NCI-H2029 (cell line): ENCODE data around the gene ZNF185.
"Not testable (repeated sequence)": the region's sequence is repeated elsewhere in the genome, so short reads cannot be mapped to it uniquely, and the experiment has no call there.

Experiments used
- DNase-seq: peaks from one replicate; lab custom pipeline; 2025; lab: John Stamatoyannopoulos, UW

Gene ZNF185

GRCh38 chrX:152895724-152896420, 2.0 kb upstream of the ZNF185 start:
- no peak for DNase-seq

GRCh38 chrX:152896450-152896849, 1.4 kb upstream of the ZNF185 start:
- DNase-seq = no peak

GRCh38 chrX:152898442-152898841, 575 bp downstream of the ZNF185 start:
- DNase-seq = no peak

- DNase-seq = no peak
Measured at GRCh38 chrX:152899111-152899873, 1.4 kb downstream of the ZNF185 start.

GRCh38 chrX:152899874-152900719, 2.2 kb downstream of the ZNF185 start:
- DNase-seq = no peak

- no peak for DNase-seq
Measured at GRCh38 chrX:152900937-152901445, 3.1 kb downstream of the ZNF185 start.

- no peak for DNase-seq
Measured at GRCh38 chrX:152901816-152902501, 4.1 kb downstream of the ZNF185 start.

- no peak for DNase-seq
Measured at GRCh38 chrX:152902502-152902820, 4.6 kb downstream of the ZNF185 start.

- DNase-seq = no peak
Measured at GRCh38 chrX:152903589-152903988, 5.7 kb downstream of the ZNF185 start.

- no peak for DNase-seq
Measured at GRCh38 chrX:152904151-152905080, 6.5 kb downstream of the ZNF185 start.

- no peak for DNase-seq
Measured at GRCh38 chrX:152905081-152905420, 7.2 kb downstream of the ZNF185 start.

GRCh38 chrX:152907084-152907651, 9.3 kb downstream of the ZNF185 start:
- no peak for DNase-seq

GRCh38 chrX:152908486-152908885, 10.6 kb downstream of the ZNF185 start:
- DNase-seq = no peak

GRCh38 chrX:152910018-152910417, 12.2 kb downstream of the ZNF185 start:
- DNase-seq = not testable (repeated sequence)

- no peak for DNase-seq
Measured at GRCh38 chrX:152912106-152912505, 14.2 kb downstream of the ZNF185 start.

- no peak for DNase-seq
Measured at GRCh38 chrX:152912641-152913040, 14.8 kb downstream of the ZNF185 start.

GRCh38 chrX:152913346-152913745, 15.5 kb downstream of the ZNF185 start:
- no peak for DNase-seq

- DNase-seq = no peak
Measured at GRCh38 chrX:152913910-152914309, 16.0 kb downstream of the ZNF185 start.

- DNase-seq = no peak
Measured at GRCh38 chrX:152915541-152916241, 17.8 kb downstream of the ZNF185 start.
